PC-9 (cell line): ENCODE data around the gene FOXC2. TPM values are rescaled to one million over a fixed set of nuclear protein-coding genes. Genes with fewer than 3 reads are reported as not detected.

Experiments
- BruUV-seq: library from RNA; stranded (reverse); fragments of 400-500 nt; replicated peaks from 2 replicates; lab custom pipeline; 2021; lab: Mats Ljungman, UMichigan
- CTCF ChIA-PET: fragments of 300-600 bp; sonication (Branson Sonifier 250); formaldehyde crosslinking; loops from one replicate; lab custom pipeline; 2022; ENCODE audit warnings: antibody characterized with exemption; lab: Charles Lee
- POLR2A ChIA-PET: fragments of 300-600 bp; sonication (Branson Sonifier 250); formaldehyde crosslinking; loops from one replicate; lab custom pipeline; 2022; ENCODE audit warnings: antibody characterized with exemption; ENCODE audit not compliant: unreplicated experiment; lab: Charles Lee
- DNase-seq, 2 experiments: peaks; one replicate each; pipeline versions ENCODE4 v3.0.0 to v3.0.0-alpha.2; 2015 to 2022; ENCODE audit warnings: mixed read lengths in 1 of 2
- H2AFZ ChIP-seq: fragments of 200-600 bp; sonication (generic); 2 replicates; pipeline ENCODE4 v1.8.1; 2017; ENCODE audit warnings: antibody characterized with exemption
- H3F3A ChIP-seq: fragments of 200-600 bp; sonication (generic); 2 replicates; pipeline ENCODE4 v1.8.1; 2017; ENCODE audit warnings: antibody characterized with exemption, mild to moderate bottlenecking, low read depth; ENCODE audit not compliant: insufficient read depth
- H3K27ac ChIP-seq: fragments of 200-600 bp; sonication (generic); 2 replicates; pipeline ENCODE4 v1.6.1; 2016; ENCODE audit warnings: mixed run types
- H3K27me3 ChIP-seq: fragments of 200-600 bp; sonication (generic); 2 replicates; pipeline ENCODE4 v1.6.1; 2016; ENCODE audit warnings: low read depth, mixed run types; ENCODE audit not compliant: insufficient read depth
- H3K36me3 ChIP-seq: fragments of 200-600 bp; sonication (generic); 2 replicates; pipeline ENCODE4 v1.6.1; 2016; ENCODE audit warnings: low read depth, mixed run types
- H3K4me1 ChIP-seq: fragments of 200-600 bp; sonication (generic); replicated peaks from 2 replicates; pipeline ENCODE4 v1.6.1; 2016; ENCODE audit warnings: mixed run types; ENCODE audit not compliant: insufficient read depth
- H3K4me2 ChIP-seq: fragments of 200-600 bp; sonication (generic); 2 replicates; pipeline ENCODE4 v1.6.1; 2017; ENCODE audit warnings: mixed run types
- H3K4me3 ChIP-seq: fragments of 200-600 bp; sonication (generic); 2 replicates; pipeline ENCODE4 v1.6.1; 2016; ENCODE audit warnings: mixed run types
- H3K79me2 ChIP-seq: fragments of 200-600 bp; sonication (generic); 2 replicates; pipeline ENCODE4 v1.6.1; 2017; ENCODE audit warnings: low read depth, mixed run types
- H3K9me2 ChIP-seq: fragments of 200-600 bp; sonication (generic); 2 replicates; pipeline ENCODE4 v1.8.1; 2017; ENCODE audit warnings: mild to moderate bottlenecking; ENCODE audit not compliant: insufficient read depth
- H3K9me3 ChIP-seq: fragments of 200-600 bp; sonication (generic); 2 replicates; pipeline ENCODE4 v1.8.1; 2016; ENCODE audit warnings: low read depth; ENCODE audit not compliant: insufficient read depth
- H4K20me1 ChIP-seq: fragments of 200-600 bp; sonication (generic); 2 replicates; pipeline ENCODE4 v1.8.1; 2017; ENCODE audit not compliant: insufficient read depth
- CTCF ChIP-seq: fragments of 200-600 bp; sonication (generic); conservative IDR thresholded peaks from 2 replicates; pipeline ENCODE4 v1.6.1; 2017; ENCODE audit warnings: mixed run types, antibody characterized with exemption, mild to moderate bottlenecking, moderate library complexity
- EZH2 ChIP-seq: fragments of 200-600 bp; sonication (generic); IDR thresholded peaks from 2 replicates; pipeline ENCODE4 v1.8.0; 2017; ENCODE audit warnings: antibody characterized with exemption, low read depth
- intact Hi-C: fragments of 100-400 bp; cut with micrococcal nuclease; formaldehyde crosslinking; loops from one replicate; pipeline ENCODE4 v1.10.0; 2022; ENCODE audit not compliant: unreplicated experiment
- total RNA-seq: library from RNA; stranded (reverse); gene quantifications from 2 replicates; pipeline ENCODE4 v1.2.3, GENCODE V29; 2021

FOXC2 gene
- total RNA-seq, 1 experiment from 2014 or later: not detected

- Histone ChIP-seq H2AFZ (no peak overlapping the region), H3K27ac (no peak overlapping the region), H3K4me1 (no peaks in the 10 kb centered on the region), H3K9me2 (no peaks in the 10 kb centered on the region), H3K4me3 (no peak overlapping the region), H4K20me1 (no peaks in the 10 kb centered on the region), H3K9me3 (no peaks in the 10 kb centered on the region), H3K79me2 (no peaks in the 10 kb centered on the region), H3F3A (no peaks in the 10 kb centered on the region), H3K4me2 (no peak overlapping the region), H3K27me3 (peaks cover 69% of the 10 kb centered on the region), H3K36me3 (no peaks in the 10 kb centered on the region)
- intact Hi-C loops: no loop called here
- no TSS peak for BruUV-seq
- ChIA-PET CTCF (no interaction called here), POLR2A (no interaction called here)
- TF ChIP-seq CTCF (no peak), EZH2 (no peak)
- DNase-seq: no peak
Measured at GRCh38 chr16:86570558-86571529, 4.2 kb downstream of the FOXC2 start.

- Histone ChIP-seq H3K9me2 (no peaks in the 10 kb centered on the region), H3K79me2 (no peaks in the 10 kb centered on the region), H3K4me1 (no peaks in the 10 kb centered on the region), H3K9me3 (no peaks in the 10 kb centered on the region), H3K4me3 (no peak overlapping the region), H2AFZ (no peak overlapping the region), H4K20me1 (no peaks in the 10 kb centered on the region), H3K27me3 (peaks cover 69% of the 10 kb centered on the region), H3K4me2 (no peak overlapping the region), H3K27ac (no peak overlapping the region), H3F3A (no peaks in the 10 kb centered on the region), H3K36me3 (no peaks in the 10 kb centered on the region)
- ChIA-PET POLR2A (no interaction called here), CTCF (no interaction called here)
- intact Hi-C loops: no loop called here
- no TSS peak for BruUV-seq
- no peak for DNase-seq
- TF ChIP-seq EZH2 (no peak), CTCF (no peak)
Measured at GRCh38 chr16:86571530-86571915, 4.9 kb downstream of the FOXC2 start.

- H3F3A ChIP-seq: no peaks in the 10 kb centered on the region
- H3K9me3 ChIP-seq: no peaks in the 10 kb centered on the region
- H3K4me2 ChIP-seq: no peak overlapping the region
- TF ChIP-seq EZH2 (no peak), CTCF (no peak)
- H3K4me3 ChIP-seq: no peak overlapping the region
- no peak overlapping the region for H2AFZ ChIP-seq
- H4K20me1 ChIP-seq: no peaks in the 10 kb centered on the region
- H3K36me3 ChIP-seq: no peaks in the 10 kb centered on the region
- ChIA-PET CTCF (no interaction called here), POLR2A (no interaction called here)
- no peaks in the 10 kb centered on the region for H3K9me2 ChIP-seq
- H3K27ac ChIP-seq: no peak overlapping the region
- no TSS peak for BruUV-seq
- intact Hi-C loops: no loop called here
- no peaks in the 10 kb centered on the region for H3K79me2 ChIP-seq
- DNase-seq: no peak
- H3K27me3 ChIP-seq: peaks cover 72% of the 10 kb centered on the region
- no peaks in the 10 kb centered on the region for H3K4me1 ChIP-seq
Measured at GRCh38 chr16:86572041-86572521, 5.5 kb downstream of the FOXC2 start.
